Sigmoid colon (tissue), 7 donors: ENCODE results near the gene PLCB2. TPM values are rescaled to one million over a fixed set of nuclear protein-coding genes. Genes with fewer than 3 reads are reported as not detected.

Source experiments
- DNase-seq: peaks from one replicate; pipeline ENCODE4 v3.0.0-alpha.2; 2019
- H3K27ac ChIP-seq, 4 donors: fragments of 200-600 bp; sonication (generic); one replicate each; pipeline ENCODE4 v1.5.1; 2016 to 2019; ENCODE audit warnings: mild to moderate bottlenecking in 1 of 4
- H3K27me3 ChIP-seq, 3 donors: fragments of 200-600 bp; sonication (generic); one replicate each; pipeline ENCODE4 v1.5.1; 2019; ENCODE audit warnings: mild to moderate bottlenecking in 1 of 3
- H3K36me3 ChIP-seq, 4 donors: fragments of 200-600 bp; sonication (generic); one replicate each; pipeline ENCODE4 v1.5.1; 2016 to 2019
- H3K4me1 ChIP-seq, 4 donors: fragments of 200-600 bp; sonication (generic); one replicate each; pipeline ENCODE4 v1.5.1; 2017 to 2019
- H3K4me3 ChIP-seq, 4 donors: fragments of 200-600 bp; sonication (generic); one replicate each; pipeline ENCODE4 v1.5.1; 2017 to 2019; ENCODE audit warnings: mild to moderate bottlenecking in 2 of 4, moderate library complexity in 1 of 4
- H3K9me3 ChIP-seq, 4 donors: fragments of 200-600 bp in 3 of 4; sonication (generic) in 3 of 4; one replicate each; pipeline versions ENCODE4 v1.5.1 to v1.6.1; 2013 to 2019
- CTCF ChIP-seq, 4 experiments: fragments of 450-650 bp in 3 of 4; fragments of 200-600 bp in 1 of 4; IDR thresholded peaks; one replicate each; pipeline ENCODE4 v1.5.1; 2016 to 2019; ENCODE audit warnings: antibody characterized with exemption in 4 of 4, mild to moderate bottlenecking in 3 of 4, moderate library complexity in 2 of 4
- EP300 ChIP-seq, 4 donors: sonication (generic); formaldehyde crosslinking; IDR thresholded peaks; one replicate each; pipeline ENCODE4 v1.6.1; 2017; ENCODE audit warnings: antibody characterized with exemption in 4 of 4
- POLR2A ChIP-seq, 2 donors: fragments of 450-650 bp; IDR thresholded peaks; one replicate each; pipeline ENCODE4 v1.6.1; 2016; ENCODE audit warnings: antibody characterized with exemption in 2 of 2, mild to moderate bottlenecking in 2 of 2, moderate library complexity in 2 of 2
- POLR2AphosphoS5 ChIP-seq, 4 donors: sonication (generic); formaldehyde crosslinking; IDR thresholded peaks; one replicate each; pipeline ENCODE4 v1.6.1; 2017; ENCODE audit warnings: antibody characterized with exemption in 4 of 4
- WGBS, 2 donors: extraction: QIAGEN DNeasy Blood & Tissue Kit; methylation state at CpG; one replicate each; pipeline ENCODE4 v1.1.7; 2013; 5-methylcytosine and 5-hydroxymethylcytosine counted together
- intact Hi-C: fragments of 100-400 bp; cut with DNase I; formaldehyde crosslinking; loops from one replicate; pipeline ENCODE4 v1.15.1; 2023
- polyA plus RNA-seq, 3 donors: library from polyadenylated mRNA; stranded (reverse); fragments of 200-250 nt; gene quantifications; one replicate each; pipeline ENCODE4 v1.2.3, GENCODE V29; 2013
- total RNA-seq, 4 donors: library from RNA; depleted of rRNA; stranded (reverse); fragments of >200 nt; gene quantifications; one replicate each; pipeline ENCODE4 v1.1.0, GENCODE V29; 2016
- donor health status: healthy with polysubstance abuse.
- donor health status: Bipolar disorder and iron deficiency.
- donor health status: healthy.

Gene PLCB2
- total and polyA plus RNA-seq, 7 donors = 2.4 to 27.5 (median 7.2) TPM

- 92 to 93% methylated on average over 14 of the region's 14 CpGs for WGBS, 2 donors
- Histone ChIP-seq H3K36me3 (no peaks in the 10 kb centered on the region), H3K27me3 (peaks cover 0 to 21% (median 17%) of the 10 kb centered on the region in 3 donors), H3K4me1 (peaks cover 0 to 12% (median 9%) of the 10 kb centered on the region in 4 donors), H3K4me3 (no peak overlapping the region), H3K27ac (no peak overlapping the region), H3K9me3 (no peaks in the 10 kb centered on the region)
- DNase-seq = peak; percentile 56
- intact Hi-C loops = no loop called here
- TF ChIP-seq POLR2A (IDR thresholded peaks at IDR 0.05) (no peak), POLR2AphosphoS5 (IDR thresholded peaks at IDR 0.05) (no peak), EP300 (IDR thresholded peaks at IDR 0.05) (no peak), CTCF (IDR thresholded peaks at IDR 0.05) (no peak)
Observed at GRCh38 chr15:40241269-40242212, 66.2 kb downstream of the PLCB2 start.

- intact Hi-C loops = no loop called here
- H3K9me3 ChIP-seq = no peaks in the 10 kb centered on the region
- WGBS, 2 donors = 95% methylated on average over 10 of the region's 10 CpGs
- no peak for TF ChIP-seq EP300 (IDR thresholded peaks at IDR 0.05)
- TF ChIP-seq POLR2A (IDR thresholded peaks at IDR 0.05) = no peak
- peaks cover 0 to 12% (median 9%) of the 10 kb centered on the region in 4 donors for H3K4me1 ChIP-seq
- H3K36me3 ChIP-seq = no peaks in the 10 kb centered on the region
- peaks cover 0 to 21% (median 17%) of the 10 kb centered on the region in 3 donors for H3K27me3 ChIP-seq
- no peak overlapping the region for H3K4me3 ChIP-seq
- H3K27ac ChIP-seq = no peak overlapping the region
- DNase-seq = peak; percentile 50
Observed at GRCh38 chr15:40240619-40241221, 67.0 kb downstream of the PLCB2 start.

DNA sequence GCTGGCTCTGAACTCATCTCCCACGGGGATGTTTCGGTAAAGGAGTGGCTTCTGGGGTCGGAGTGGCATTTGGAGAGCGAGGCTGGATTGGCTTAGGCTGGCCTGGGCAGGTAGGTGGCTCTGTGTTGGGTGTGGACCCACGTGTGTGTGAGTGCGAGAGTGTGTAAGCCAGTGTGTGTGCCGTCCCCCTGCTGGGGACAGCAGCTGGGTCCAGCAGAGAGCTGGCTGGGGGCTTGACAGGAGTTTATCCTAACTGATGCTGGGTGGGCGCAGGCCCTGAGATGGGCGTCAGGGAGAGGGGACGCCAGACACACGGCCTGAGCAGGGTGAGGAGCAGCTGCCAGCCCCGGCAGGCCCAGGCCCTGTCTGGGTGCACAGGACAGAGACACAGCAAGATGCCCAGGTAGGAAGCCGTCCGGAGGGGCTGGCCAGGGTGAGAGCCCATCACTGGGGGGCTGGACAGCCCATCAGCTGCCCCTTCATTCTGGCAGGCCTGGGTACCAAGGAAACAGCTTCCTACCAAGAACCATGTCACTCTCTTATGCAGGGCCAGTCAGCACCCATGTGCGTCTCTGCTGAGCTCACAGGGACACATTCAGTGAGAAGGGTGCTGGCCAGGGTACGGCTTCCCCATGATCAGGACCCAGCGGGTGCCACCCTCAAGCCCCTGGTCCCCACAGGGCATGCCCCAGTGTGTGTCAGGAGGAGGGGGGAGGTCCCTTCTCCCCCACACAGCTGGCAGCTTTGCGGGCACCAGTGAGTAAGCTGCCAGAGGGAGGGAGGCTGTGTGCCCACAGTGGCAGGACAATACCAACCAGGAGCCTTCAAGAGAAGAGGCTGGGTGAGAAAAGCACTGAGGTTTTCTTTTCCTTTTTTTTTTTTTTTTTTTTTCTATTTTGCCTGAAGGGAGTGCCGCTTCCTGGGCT, 67.8 kb downstream of the PLCB2 start:
- Histone ChIP-seq H3K9me3 (no peaks in the 10 kb centered on the region), H3K27me3 (peaks cover 0 to 21% (median 17%) of the 10 kb centered on the region in 3 donors), H3K27ac (no peak overlapping the region), H3K36me3 (no peaks in the 10 kb centered on the region), H3K4me3 (no peak overlapping the region), H3K4me1 (peaks cover 0 to 12% (median 9%) of the 10 kb centered on the region in 4 donors)
- intact Hi-C loops = no loop called here
- TF ChIP-seq CTCF (IDR thresholded peaks at IDR 0.05) (no peak), EP300 (IDR thresholded peaks at IDR 0.05) (no peak), POLR2AphosphoS5 (IDR thresholded peaks at IDR 0.05) (no peak), POLR2A (IDR thresholded peaks at IDR 0.05) (no peak)
- DNase-seq = peak; percentile 63
- WGBS, 2 donors = 81 to 89% methylated on average over 19 of the region's 19 CpGs

- no peak for TF ChIP-seq POLR2A (IDR thresholded peaks at IDR 0.05)
- TF ChIP-seq EP300 (IDR thresholded peaks at IDR 0.05) = no peak
- no peak for TF ChIP-seq CTCF (IDR thresholded peaks at IDR 0.05)
- no peak for TF ChIP-seq POLR2AphosphoS5 (IDR thresholded peaks at IDR 0.05)
- Histone ChIP-seq H3K27ac (no peak overlapping the region), H3K9me3 (no peaks in the 10 kb centered on the region), H3K4me3 (peak overlapping the region in 3 of 4 donors; percentile 25 to 41 (median 35)), H3K4me1 (peaks cover 0 to 12% (median 9%) of the 10 kb centered on the region in 4 donors), H3K27me3 (peaks cover 0 to 21% (median 17%) of the 10 kb centered on the region in 3 donors), H3K36me3 (no peaks in the 10 kb centered on the region)
- intact Hi-C loops = no loop called here
- 36 to 52% methylated on average over 5 of the region's 5 CpGs for WGBS, 2 donors
- DNase-seq = no peak
Observed at GRCh38 chr15:40239404-40239692, 68.4 kb downstream of the PLCB2 start.
